Right cardiac atrium (tissue), 5 donors: ENCODE data around the gene TACO1. TPM values are rescaled to one million over a fixed set of nuclear protein-coding genes. Genes with fewer than 3 reads are reported as not detected.

Source experiments
- ATAC-seq, 2 donors: fragments of 200-7000 bp; cut with Tn5 transposase; one replicate each; pipeline versions ENCODE4 v1.8.0 to v1.9.1; 2020; ENCODE audit warnings: moderate library complexity in 2 of 2, mild to moderate bottlenecking in 1 of 2
- DNase-seq, 3 donors: peaks; one replicate each; pipeline ENCODE4 v3.0.0-alpha.2; 2020
- H3K27ac ChIP-seq: one replicate; pipeline ENCODE4 v1.5.1; 2013; ENCODE audit warnings: mild to moderate bottlenecking, low read length, control low read depth, moderate library complexity
- H3K27me3 ChIP-seq: one replicate; pipeline ENCODE4 v1.6.1; 2013; ENCODE audit not compliant: control insufficient read depth, insufficient read depth
- H3K4me1 ChIP-seq: one replicate; pipeline ENCODE4 v1.6.1; 2013; ENCODE audit warnings: low read length; ENCODE audit not compliant: control insufficient read depth, insufficient read depth
- H3K4me3 ChIP-seq: one replicate; pipeline ENCODE4 v1.5.1; 2013; ENCODE audit warnings: low read length, control low read depth
- H3K9me3 ChIP-seq: one replicate; pipeline ENCODE4 v1.6.1; 2013; ENCODE audit warnings: low read length; ENCODE audit not compliant: control insufficient read depth
- WGBS: extraction: QIAGEN DNeasy Blood & Tissue Kit; methylation state at CpG from one replicate; pipeline ENCODE4 v1.1.7; 2013; 5-methylcytosine and 5-hydroxymethylcytosine counted together
- intact Hi-C, 4 donors: fragments of 100-400 bp; cut with DNase I; formaldehyde crosslinking; loops; one replicate each; pipeline versions ENCODE4 v1.11.0 to v1.14.0; 2022 to 2023
- polyA plus RNA-seq: library from polyadenylated mRNA; stranded (reverse); fragments of 200-250 nt; gene quantifications from one replicate; pipeline ENCODE4 v1.2.3, GENCODE V29; 2013
- total RNA-seq, 4 donors: library from RNA; stranded (reverse); fragmentation: NEBNext Ultra II Directional; extraction: Animal tissue kit (Norgen Biotek cat#: 25700); gene quantifications; one replicate each; pipeline ENCODE4 v1.2.1, GENCODE V29; 2021
- donor health status: healthy with polysubstance abuse.
- donor health status: DM: no; HTN: yes; CAD: no.
- donor health status: DM: no; HTN: no; CAD: no.
- donor health status: DM: no; HTN: yes; CAD: no; lungs with severe emphysema.
- donor health status: DM: yes; HTN: yes; CAD: no.

TACO1 gene
- total and polyA plus RNA-seq, 5 donors, result 28.5 to 47.0 (median 37.5) TPM

DNA sequence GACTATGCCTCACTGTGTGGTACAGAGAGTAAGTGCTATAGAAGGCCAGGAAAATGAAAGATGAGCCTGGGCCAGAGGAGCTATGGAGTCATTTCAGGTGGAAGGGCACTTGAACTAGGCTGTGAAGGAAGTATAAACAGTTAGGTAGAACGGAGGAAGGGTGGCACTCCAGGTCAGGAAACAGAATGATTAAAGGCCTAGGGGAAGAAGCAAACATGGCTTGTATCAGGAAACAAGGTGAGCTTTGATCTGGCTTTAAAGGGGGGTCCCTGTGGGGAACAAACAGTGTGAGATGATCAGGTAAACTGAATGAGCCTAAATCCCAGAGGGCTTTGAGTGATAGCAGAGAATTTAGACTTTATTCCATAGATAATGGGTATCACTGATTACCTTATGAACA lies 38.4 kb downstream of the TACO1 start:
- Histone ChIP-seq H3K27ac (no peak overlapping the region), H3K4me3 (no peak overlapping the region), H3K9me3 (no peaks in the 10 kb centered on the region), H3K27me3 (no peaks in the 10 kb centered on the region), H3K4me1 (peaks cover 7% of the 10 kb centered on the region)
- intact Hi-C loops, result no loop called here
- ATAC-seq (no peak), DNase-seq (no peak)
- WGBS, result 52% methylated on average over 1 of the region's 1 CpG

DNA sequence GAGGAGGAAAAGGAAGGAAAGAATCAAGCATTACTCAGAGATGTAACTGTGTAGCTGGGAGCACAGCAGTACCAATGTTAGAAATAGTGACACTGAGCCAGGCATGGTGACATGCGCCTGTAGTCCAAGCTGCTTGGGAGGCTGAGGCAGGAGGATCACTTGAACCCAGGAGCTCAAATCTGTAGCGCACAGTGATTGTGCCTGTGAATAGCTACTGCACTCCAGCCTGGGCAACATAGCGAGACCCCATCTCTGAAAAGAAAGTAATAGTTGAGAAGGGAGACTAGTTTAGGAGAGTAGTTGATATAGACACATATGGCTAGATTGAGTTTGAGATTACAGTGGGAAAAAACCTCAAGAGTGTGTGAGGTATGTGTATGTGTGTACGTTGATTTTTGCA lies 39.3 kb downstream of the TACO1 start:
- Histone ChIP-seq H3K4me1 (peaks cover 5% of the 10 kb centered on the region), H3K4me3 (no peak overlapping the region), H3K27me3 (no peaks in the 10 kb centered on the region), H3K9me3 (no peaks in the 10 kb centered on the region), H3K27ac (no peak overlapping the region)
- WGBS, result 98% methylated on average over 4 of the region's 4 CpGs
- ATAC-seq, result no peak
- no peak for DNase-seq
- intact Hi-C loops, result no loop called here

DNA sequence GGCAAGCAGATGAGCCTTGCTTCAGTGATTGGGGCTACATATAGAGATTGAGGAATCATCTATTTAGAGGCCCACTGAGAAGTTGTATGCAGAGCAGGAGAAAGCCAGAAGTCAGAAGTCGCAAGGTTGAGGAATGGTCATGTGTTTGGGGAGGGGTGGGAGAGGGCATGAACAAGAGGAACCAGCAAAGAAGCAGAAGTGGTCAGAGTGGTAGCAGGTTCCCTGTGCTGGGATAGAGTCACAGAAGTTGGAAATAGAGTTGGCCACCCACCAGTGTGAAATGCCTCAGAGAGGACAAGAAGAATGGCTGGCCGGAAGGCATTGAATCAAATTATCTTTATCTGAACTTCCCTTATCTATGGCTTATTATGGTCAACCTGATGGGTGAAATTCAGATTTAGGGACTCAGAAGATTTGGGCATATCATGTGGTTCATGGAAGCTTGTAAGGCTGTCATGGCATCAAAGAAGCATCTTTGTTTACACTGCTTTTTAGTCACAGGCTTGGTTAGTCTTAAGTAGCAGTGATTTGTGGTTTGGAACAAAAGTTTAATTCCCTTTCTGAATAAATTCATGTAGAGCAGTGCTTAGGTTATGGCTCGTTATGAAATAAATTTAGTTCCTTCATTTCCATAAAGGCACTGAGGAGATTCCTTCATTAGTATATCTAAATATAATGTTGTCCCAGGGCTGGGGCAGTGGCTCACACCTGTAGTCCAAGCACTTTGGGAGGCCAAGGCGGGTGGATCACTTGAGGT lies 41.2 kb downstream of the TACO1 start:
- intact Hi-C loops, result no loop called here
- no peak overlapping the region for H3K4me3 ChIP-seq
- ATAC-seq (peak; percentile 73 to 76), DNase-seq (no peak)
- H3K27ac ChIP-seq, result no peak overlapping the region
- peaks cover 8% of the 10 kb centered on the region for H3K4me1 ChIP-seq
- H3K9me3 ChIP-seq, result no peaks in the 10 kb centered on the region
- no peaks in the 10 kb centered on the region for H3K27me3 ChIP-seq
- 79% methylated on average over 4 of the region's 4 CpGs for WGBS

DNA sequence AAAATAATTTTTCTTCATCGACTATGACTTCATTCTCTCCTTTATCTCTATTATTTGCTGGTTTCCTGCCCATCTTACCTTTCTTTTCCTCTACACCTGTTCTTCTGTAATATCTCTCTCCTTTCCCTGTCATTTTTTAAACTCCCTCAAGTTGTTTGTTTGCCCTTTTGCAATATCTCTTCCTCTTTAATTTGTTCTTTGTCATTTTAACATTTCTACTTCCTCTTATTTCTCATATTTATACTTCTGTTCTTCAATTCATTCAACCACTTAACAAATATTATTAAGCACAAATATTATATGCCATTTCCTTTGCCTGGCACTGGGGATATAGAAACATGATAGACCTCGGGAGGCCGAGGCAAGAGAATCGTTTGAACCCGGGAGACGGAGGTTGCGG lies 44.2 kb downstream of the TACO1 start:
- 92% methylated on average over 7 of the region's 7 CpGs for WGBS
- no peak for ATAC-seq
- Histone ChIP-seq H3K4me3 (no peak overlapping the region), H3K9me3 (no peaks in the 10 kb centered on the region), H3K27me3 (no peaks in the 10 kb centered on the region), H3K4me1 (peaks cover 8% of the 10 kb centered on the region), H3K27ac (no peak overlapping the region)
- intact Hi-C loops, result no loop called here
- no peak for DNase-seq

DNA sequence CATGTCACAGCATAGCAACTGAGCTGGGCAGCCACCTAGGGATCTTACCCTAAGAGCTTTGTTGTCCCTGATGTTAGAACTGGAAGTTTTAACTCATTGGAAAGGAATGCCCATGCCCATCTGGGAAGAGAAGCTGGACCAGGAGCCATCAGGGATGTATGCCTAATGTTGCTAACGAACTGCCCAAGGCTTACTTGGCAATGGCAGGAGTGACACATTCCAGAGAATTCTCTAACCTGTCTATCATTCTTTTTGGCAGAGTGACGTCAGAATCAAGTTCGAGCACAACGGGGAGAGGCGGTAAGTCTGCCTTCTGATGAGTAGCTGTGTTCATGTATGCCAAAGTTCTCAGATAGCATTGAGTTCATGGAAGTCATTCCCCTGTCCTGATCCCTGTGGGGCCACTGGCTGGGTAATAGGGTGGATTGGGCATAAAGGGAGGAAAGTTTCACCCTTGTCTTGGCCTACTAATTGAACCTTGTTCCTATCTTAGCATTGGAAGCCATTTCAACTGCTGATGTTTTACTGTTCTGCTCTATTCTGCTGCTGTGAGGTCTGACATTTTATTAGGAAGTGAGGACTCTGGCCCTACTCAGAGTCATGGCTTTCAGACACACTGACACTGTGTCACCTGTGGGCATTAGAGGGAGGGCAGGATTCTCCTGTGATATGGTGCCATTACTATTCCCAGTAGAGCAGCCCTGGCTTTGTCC lies 45.2 kb downstream of the TACO1 start:
- 60% methylated on average over 5 of the region's 5 CpGs for WGBS
- DNase-seq (no peak), ATAC-seq (peak in 1 of 2 donors; percentile 22)
- H3K27ac ChIP-seq, result peak overlapping the region; percentile 31
- H3K27me3 ChIP-seq, result no peaks in the 10 kb centered on the region
- no peaks in the 10 kb centered on the region for H3K9me3 ChIP-seq
- intact Hi-C loops, result no loop called here
- peaks cover 8% of the 10 kb centered on the region for H3K4me1 ChIP-seq
- no peak overlapping the region for H3K4me3 ChIP-seq

DNA sequence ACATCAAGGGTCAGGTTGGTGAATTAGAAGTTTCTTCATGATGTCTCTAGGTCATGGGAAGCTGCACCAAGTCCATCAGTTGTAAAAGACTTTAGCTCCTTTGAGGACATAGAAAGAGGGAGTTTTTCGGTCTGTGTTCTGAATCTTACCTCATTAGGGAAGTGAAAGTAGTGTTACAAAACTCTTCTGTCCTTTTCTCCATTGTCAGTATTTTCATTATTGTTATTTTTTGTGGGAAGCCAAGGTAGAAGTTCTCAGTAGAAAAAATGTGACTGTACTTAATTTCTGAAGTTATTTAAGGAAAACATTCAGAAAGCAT lies 45.8 kb downstream of the TACO1 start:
- ATAC-seq (no peak), DNase-seq (no peak)
- no peak overlapping the region for H3K4me3 ChIP-seq
- H3K4me1 ChIP-seq, result peaks cover 8% of the 10 kb centered on the region
- H3K27me3 ChIP-seq, result no peaks in the 10 kb centered on the region
- WGBS, result 92% methylated on average over 1 of the region's 1 CpG
- no peak overlapping the region for H3K27ac ChIP-seq
- intact Hi-C loops, result no loop called here
- H3K9me3 ChIP-seq, result no peaks in the 10 kb centered on the region

DNA sequence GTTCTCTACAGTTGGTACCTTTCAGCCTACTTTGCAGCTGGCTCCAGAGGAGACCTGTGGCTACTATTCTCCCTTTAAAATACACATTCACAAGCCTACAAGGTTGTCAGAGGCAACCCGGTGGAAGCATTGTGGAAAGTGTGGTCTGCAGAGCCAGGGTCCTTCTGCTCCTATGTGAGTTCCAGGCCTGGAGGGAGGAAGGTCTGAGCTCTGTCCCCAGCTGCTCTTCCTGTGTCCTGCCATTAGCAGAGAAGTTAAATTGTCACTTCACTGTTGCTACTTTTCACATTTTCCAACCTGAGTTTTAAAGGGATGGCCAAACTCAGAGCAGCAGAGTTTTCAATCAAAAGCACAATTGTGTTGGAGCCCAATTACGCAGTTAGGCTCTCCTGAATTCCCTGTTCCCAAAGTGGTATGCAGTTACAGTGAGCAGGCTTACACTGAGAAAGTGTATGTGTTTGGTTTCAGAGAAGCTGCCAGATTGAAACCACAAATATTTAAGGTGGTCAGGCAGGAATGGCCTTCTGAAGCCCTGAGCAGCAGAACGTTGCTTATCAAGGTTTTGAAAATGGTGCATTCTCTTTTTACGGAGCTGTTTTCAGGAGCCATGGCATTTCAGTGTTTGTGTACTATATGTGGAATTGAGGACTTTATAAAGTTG lies 46.5 kb downstream of the TACO1 start:
- WGBS, result 76% methylated on average over 4 of the region's 4 CpGs
- Histone ChIP-seq H3K9me3 (no peaks in the 10 kb centered on the region), H3K27me3 (no peaks in the 10 kb centered on the region), H3K4me3 (no peak overlapping the region), H3K27ac (no peak overlapping the region), H3K4me1 (peaks cover 10% of the 10 kb centered on the region)
- ATAC-seq, result no peak
- intact Hi-C loops, result no loop called here
- no peak for DNase-seq

DNA sequence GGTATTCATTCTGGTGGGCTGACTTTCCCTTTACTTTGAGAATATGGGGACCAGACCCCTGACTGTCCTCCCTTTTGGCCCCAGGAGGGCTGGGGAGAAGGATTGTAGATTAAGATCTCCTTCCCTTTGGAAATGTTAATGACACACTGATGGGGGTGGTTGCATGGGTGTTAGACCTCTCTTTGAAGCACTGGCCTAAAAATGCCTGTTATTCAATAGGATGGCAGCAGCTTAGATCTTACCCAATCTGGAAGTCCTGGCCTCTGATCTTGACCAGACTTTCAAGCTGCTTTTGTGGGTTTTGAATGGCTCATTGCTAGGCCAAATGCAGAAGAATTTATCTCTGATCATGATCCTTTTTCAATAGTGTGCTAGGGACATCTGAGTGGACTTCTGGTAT lies 47.2 kb downstream of the TACO1 start:
- peaks cover 11% of the 10 kb centered on the region for H3K4me1 ChIP-seq
- H3K27me3 ChIP-seq, result no peaks in the 10 kb centered on the region
- intact Hi-C loops, result no loop called here
- ATAC-seq, result no peak
- no peak overlapping the region for H3K4me3 ChIP-seq
- DNase-seq, result no peak
- H3K9me3 ChIP-seq, result no peaks in the 10 kb centered on the region
- no peak overlapping the region for H3K27ac ChIP-seq

DNA sequence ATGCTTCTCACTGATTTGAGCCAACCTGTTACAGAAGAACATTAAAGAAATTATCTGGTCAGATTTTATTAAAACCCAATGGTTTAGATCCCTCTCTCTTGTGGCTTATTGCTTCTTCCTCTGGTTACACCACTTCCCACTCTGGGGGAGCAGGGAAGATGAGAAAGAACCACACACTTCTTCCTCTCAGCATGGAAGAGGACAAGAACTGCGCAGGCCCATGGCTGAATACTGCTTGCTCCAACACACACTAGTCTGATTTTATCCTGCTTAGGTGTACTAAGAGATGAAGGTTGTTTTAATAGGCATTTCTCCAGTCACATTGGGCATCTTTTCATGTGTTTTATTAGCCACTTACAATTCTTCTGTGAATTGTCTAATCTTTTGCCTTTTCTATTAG lies 49.1 kb downstream of the TACO1 start:
- H3K27ac ChIP-seq, result no peak overlapping the region
- H3K4me1 ChIP-seq, result peaks cover 11% of the 10 kb centered on the region
- intact Hi-C loops, result no loop called here

DNA sequence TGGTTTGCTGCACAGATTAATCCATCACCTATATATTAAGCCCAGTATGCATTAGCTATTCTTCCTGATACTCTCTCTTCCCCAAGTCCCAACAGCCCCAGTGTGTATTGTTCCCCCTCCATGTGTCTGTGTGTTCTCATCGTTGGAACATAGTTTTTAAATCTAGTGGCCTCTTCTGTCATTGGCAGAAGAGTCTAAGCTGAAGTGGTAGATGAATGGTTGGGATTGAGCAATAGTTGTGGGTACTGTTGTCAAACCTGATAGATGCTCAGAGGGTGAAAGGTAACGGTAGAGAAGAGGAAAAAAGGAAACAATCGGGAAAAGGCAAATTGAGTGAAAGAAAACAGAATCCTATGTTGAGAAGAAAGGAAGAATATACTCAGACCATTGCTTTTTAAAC lies 51.4 kb downstream of the TACO1 start:
- Histone ChIP-seq H3K4me1 (peaks cover 3% of the 10 kb centered on the region), H3K4me3 (no peak overlapping the region), H3K9me3 (no peaks in the 10 kb centered on the region), H3K27ac (no peak overlapping the region), H3K27me3 (no peaks in the 10 kb centered on the region)
- WGBS, result 71% methylated on average over 3 of the region's 3 CpGs
- intact Hi-C loops, result no loop called here
- no peak for DNase-seq
- peak; percentile 19 to 51 for ATAC-seq

More for the DNA sequence above, 49.1 kb downstream of the TACO1 start:
- no peak overlapping the region for H3K4me3 ChIP-seq
- no peaks in the 10 kb centered on the region for H3K9me3 ChIP-seq
- no peak for DNase-seq
- ATAC-seq, result no peak
- WGBS, result 86% methylated on average over 1 of the region's 1 CpG
- no peaks in the 10 kb centered on the region for H3K27me3 ChIP-seq

DNA sequence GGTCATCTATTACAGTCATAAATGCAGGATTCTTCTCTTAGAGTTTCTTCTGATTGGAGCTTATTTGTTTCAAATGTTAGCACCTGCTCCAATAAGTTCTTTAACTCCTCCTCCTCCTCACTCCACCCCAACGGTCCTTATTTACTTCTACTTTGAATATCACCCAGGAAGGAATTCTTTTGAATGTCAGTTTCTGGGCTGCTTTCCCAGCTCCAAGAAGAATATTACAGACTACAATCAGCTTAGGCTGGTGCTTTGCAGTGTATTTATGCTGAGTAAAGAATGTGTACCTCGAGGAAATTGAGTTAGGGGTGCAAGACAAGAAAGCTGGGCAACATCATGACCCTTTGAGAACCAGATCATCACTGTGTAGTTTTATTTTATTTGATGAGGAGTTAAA lies 52.4 kb downstream of the TACO1 start:
- no peak for ATAC-seq
- intact Hi-C loops, result no loop called here
- H3K27ac ChIP-seq, result no peak overlapping the region
- no peak overlapping the region for H3K4me3 ChIP-seq
- DNase-seq, result no peak
- H3K27me3 ChIP-seq, result no peaks in the 10 kb centered on the region
- peaks cover 3% of the 10 kb centered on the region for H3K4me1 ChIP-seq
- H3K9me3 ChIP-seq, result no peaks in the 10 kb centered on the region
- WGBS, result 27% methylated on average over 2 of the region's 2 CpGs
